GM18511 (cell line): ENCODE measurements around the gene ADAM17.
"Not testable (repeated sequence)": the region's sequence is repeated elsewhere in the genome, so short reads cannot be mapped to it uniquely, and the experiment has no call there.

Source experiments
- ATAC-seq: cut with Tn5 transposase; IDR thresholded peaks from one replicate; pipeline ENCODE4 v1.9.1; 2021; ENCODE audit warnings: mild to moderate bottlenecking, moderate library complexity; ENCODE audit not compliant: unreplicated experiment

Gene ADAM17

DNA sequence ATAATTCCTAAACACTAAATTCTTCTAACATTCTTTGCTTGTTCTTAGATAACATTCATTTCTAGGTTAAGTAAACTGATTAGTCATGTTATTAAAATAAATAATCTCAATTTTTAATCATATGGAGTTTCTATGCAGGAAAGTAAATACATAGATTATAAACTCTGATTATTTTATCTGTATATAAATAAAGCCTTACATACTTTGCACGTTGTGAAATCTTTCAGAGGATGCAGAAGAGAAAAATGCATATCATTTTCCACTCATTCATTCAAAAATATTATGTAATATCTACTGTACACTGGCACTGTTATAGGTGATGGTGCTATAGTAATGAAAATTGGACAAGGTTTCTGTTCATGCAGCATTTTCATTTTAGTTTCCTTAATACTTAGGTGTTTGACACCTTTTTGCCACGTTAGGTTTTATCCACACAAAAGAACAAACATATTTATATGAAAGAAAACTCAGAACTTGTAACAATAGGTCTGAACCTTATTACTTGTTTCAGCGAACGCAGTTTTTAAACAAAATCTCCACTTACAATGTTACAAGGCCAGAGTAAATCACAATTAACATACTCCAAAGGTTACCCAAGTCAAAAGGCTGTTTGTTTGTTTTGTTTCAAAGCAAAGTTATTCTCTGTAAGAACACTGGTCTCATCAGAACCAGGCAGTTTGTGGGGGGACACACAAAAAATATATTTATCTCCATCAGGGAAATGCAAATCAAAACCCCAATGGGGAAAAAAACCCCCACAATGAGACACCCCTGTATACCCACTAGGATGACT is 27.4 kb downstream of the ADAM17 start:
- ATAC-seq, result no peak

- ATAC-seq, result no peak
Observed at GRCh38 chr2:9525266-9525665, 30.4 kb downstream of the ADAM17 start.

DNA sequence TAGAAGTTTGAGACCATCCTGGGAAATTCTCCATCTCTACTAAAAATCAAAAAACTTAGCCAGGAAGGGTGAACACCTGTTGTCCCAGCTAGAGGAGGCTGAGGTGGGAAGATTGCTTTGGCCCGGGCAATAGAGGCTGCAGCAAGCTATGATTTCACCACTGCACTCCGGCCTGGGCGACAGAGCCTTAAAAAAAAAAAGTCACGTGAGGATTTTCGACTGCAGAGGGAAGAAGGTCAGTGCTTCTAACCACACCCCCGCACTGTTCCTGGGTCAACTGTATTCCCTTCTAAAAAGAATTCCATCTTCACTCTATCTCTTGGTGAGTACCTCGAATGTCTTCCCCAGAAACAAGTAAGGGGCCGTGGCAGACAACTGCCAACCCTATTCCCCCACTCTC is 31.3 kb downstream of the ADAM17 start:
- ATAC-seq, result no peak

GRCh38 chr2:9519250-9519649 is 36.4 kb downstream of the ADAM17 start:
- ATAC-seq, result no peak

DNA sequence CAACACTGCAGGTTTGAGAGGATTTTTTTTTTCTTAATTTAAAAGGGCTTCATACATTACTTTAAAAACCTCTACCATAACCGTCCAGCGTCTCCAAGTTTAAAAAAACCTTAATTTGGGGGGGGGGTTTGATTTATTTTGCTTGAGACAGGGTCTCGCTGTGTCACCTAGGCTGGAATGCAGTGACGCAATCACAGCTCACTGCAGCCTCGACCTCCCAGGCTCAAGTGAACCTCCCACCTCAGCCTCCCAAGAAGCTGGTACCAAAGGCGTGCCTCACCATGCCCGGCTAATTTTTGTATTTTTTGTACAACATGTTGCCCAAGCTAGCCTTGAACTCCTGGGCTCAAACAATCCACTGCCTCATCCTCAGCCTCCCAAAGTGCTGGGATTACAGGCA is 36.9 kb downstream of the ADAM17 start:
- ATAC-seq, result no peak

DNA sequence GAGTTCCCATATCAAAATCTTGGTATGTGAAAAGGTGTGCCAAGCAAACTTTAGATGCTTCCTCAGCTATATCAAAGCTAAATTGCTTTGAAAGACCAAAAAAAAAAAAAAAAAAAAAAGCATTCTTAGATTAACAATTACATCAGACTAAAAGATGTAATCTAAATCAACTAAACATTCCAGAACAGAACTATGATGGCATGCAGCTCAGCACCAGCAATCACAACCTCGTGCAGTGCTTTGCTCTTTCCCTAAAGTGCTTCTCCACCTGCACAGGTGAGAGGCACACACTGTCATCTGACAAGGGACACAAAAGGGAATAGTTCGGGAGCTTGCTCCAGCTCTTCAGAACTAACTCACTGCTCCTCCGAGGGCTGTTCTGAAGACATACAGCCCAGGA is 37.5 kb downstream of the ADAM17 start:
- no peak for ATAC-seq

GRCh38 chr2:9517118-9517782 is 38.4 kb downstream of the ADAM17 start:
- ATAC-seq, result no peak

DNA sequence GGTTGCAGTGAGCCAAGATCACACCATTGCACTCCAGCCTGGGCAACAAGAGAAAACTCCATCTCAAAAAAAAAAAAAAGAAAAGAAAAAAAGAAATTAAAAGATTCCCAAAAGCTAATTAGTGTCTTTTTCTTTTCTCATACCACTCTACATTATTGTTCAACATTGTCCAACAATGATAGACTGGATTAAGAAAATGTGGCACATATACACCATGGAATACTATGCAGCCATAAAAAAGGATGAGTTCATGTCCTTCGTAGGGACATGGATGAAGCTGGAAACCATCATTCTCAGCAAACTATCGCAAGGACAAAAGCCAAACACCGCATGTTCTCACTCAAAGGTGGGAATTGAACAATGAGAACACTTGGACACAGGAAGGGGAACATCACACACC is 41.7 kb downstream of the ADAM17 start:
- not testable (repeated sequence) for ATAC-seq

GRCh38 chr2:9508931-9509330 is 46.7 kb downstream of the ADAM17 start:
- ATAC-seq, result no peak

GRCh38 chr2:9498210-9498609 is 57.4 kb downstream of the ADAM17 start:
- ATAC-seq, result no peak

DNA sequence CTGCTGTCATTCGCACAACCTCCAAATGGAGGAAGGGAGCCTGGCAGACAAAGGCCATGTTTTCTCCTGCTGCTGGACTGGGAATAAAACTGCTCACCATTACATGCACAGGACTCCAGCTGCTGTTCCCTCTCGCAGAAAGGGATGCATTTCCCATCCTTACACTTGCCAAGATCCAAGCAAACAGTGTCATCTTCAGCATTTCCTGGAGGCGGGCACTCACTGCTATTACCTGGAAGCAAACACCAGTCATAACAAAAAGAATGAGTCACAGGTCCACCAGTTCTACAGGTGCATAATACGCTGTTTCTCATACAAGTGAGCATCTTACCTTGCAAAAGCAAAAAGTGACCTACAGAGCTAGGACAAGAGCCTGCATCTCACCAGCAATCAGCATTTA is 58.6 kb downstream of the ADAM17 start:
- no peak for ATAC-seq

GRCh38 chr2:9494081-9494480 is 61.5 kb downstream of the ADAM17 start:
- no peak for ATAC-seq

DNA sequence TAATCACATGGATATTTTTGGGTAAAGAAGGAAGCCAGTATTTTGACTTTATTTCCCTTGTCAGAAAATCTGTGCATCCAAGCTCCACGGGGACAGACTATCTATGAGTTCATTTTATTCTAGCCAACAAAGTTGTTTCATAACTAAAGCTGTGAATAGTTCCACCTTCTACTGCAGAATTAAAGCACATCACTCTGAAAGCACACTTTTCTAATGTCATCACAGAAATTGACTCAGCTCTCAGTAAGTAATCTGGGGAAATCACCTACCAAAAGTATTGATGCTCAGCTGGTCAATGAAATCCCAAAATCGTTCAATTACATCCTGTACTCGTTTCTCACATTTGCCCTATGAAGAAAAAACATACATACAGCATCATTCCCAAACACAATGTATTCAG is 62.2 kb downstream of the ADAM17 start:
- ATAC-seq, result no peak

- no peak for ATAC-seq
Observed at GRCh38 chr2:9492927-9493326, 62.7 kb downstream of the ADAM17 start.

DNA sequence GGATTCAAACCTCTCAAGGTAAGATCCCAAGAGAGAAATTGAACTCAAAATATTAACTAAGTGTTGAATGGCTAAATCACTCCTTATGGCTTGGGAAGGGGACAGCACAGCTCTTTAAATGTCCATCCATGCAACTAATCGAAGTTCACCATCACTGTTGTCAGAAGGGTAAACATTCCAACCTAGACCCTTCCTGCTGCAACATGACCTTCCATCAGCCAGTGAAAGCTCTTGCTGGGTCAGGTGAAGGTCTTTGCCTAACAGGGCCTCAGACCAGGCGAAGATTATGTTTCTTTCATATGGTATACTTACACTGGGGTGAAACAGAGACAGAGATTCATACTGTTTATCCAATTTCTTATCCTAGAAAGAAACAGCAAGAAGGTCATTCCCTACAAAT is 64.8 kb downstream of the ADAM17 start:
- ATAC-seq, result no peak

DNA sequence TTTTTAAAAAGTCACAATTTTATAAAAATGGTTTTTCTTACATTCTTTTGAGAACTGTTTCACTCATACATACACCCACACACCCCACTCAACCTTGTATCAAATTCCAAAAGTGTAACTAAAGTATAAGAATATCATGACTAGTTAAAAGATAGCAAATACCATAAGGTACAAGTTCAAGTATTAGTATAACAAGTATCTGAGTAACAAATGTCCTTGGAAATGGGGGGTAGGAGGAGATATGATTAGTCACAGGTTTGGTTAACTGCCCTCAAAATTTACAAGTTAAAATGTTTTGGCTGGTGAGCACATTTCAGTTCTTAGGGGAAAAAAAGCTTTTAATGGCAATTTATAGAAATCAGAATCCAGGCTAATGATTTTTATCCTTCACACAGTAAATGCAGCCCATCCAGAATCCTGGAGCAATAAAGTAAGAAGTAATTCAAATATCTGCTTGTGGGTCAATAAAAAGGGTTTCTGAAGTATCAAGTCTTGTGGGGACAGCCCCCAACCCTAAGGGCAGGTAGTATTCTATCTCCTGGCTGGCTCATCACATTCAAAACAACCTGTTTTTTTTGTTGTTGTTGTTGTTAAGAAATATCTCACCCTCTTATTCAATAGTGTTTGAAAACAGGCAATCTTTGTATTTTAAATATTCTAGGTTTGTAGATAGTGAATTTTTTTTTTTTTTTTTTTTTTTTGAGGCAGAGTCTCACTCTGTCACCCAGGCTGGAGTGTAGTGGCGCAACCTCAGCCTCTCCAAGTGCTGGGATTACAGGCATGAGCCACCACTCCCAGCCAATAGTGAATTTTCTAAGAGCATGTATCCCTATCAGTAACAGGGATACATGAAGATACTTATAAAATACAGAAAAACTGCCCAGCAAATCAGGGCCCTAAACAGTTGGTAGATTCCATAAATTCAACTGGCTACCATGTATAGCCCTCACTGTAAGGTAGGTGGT is 66.8 kb downstream of the ADAM17 start:
- no peak for ATAC-seq

DNA sequence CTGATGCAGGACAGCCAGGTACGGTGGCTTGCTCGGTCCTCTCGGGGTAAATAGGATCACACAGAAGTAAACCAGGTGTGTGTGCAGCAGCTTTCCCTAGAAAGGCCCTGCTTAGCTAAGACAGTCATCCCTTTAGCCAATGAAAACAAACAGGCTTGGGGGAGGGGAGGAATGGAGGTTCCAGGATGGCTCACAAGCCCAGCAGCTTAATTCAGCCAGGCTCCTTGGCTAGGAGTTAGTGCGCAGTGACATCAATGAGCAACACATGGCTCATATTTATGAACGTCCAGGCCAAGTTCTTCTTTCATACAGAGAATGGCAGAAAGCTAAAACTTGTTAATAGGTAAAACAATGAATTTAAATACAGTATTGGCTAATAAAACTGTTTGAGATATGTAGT is 71.1 kb downstream of the ADAM17 start:
- ATAC-seq, result no peak

GRCh38 chr2:9483107-9483506 is 72.5 kb downstream of the ADAM17 start:
- ATAC-seq, result no peak

- ATAC-seq, result no peak
Observed at GRCh38 chr2:9480157-9480556, 75.5 kb downstream of the ADAM17 start.

DNA sequence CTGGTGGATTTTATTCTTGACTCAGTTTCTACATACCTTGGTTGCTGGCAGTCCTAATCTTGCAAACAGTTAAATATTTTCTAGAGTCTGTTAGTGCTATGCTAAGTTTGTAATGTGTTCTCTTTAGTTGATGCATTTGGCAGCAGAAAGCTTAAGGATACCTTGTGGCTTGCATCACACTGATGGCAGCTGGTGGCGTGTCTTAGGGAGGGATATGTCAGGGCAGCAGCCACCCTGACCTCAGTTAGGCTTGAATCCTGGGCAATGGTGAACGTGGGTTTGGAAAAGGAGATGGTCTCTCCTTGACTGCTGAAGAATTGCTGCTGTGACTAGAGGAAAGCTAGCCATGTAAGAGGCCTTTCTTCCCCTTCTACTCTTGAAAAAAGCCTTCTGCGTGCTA is 77.1 kb downstream of the ADAM17 start:
- no peak for ATAC-seq

GRCh38 chr2:9477914-9478313 is 77.7 kb downstream of the ADAM17 start:
- no peak for ATAC-seq
